Nephron (organoid): ENCODE data around the gene USP32.

Experiments used
- H3K27ac Mint-ChIP-seq, 3 experiments: 2 replicates each; pipeline ENCODE4 v1.8.0; 2020; ENCODE audit warnings: mixed read lengths in 3 of 3, mild to moderate bottlenecking in 2 of 3, moderate library complexity in 1 of 3
- H3K27me3 Mint-ChIP-seq: 2 replicates; pipeline ENCODE4 v1.8.0; 2021; ENCODE audit warnings: low read depth, mild to moderate bottlenecking, moderate library complexity, mixed read lengths
- H3K36me3 Mint-ChIP-seq: 2 replicates; pipeline ENCODE4 v1.8.0; 2020; ENCODE audit warnings: low read depth, mixed read lengths
- H3K4me1 Mint-ChIP-seq: 2 replicates; pipeline ENCODE4 v1.8.0; 2020; ENCODE audit warnings: mixed read lengths
- H3K4me3 Mint-ChIP-seq, 3 experiments: 2 replicates each; pipeline ENCODE4 v1.8.0; 2020; ENCODE audit warnings: mild to moderate bottlenecking in 3 of 3, mixed read lengths in 3 of 3, moderate library complexity in 2 of 3
- H3K9me3 Mint-ChIP-seq: 2 replicates; pipeline ENCODE4 v1.8.0; 2020; ENCODE audit warnings: mixed read lengths
- CTCF ChIP-seq, 3 experiments: fragments of 200-600 bp; sonication (generic); IDR thresholded peaks; one replicate each; pipeline ENCODE4 v1.5.0; 2021; ENCODE audit warnings: antibody characterized with exemption in 3 of 3; ENCODE audit not compliant: unreplicated experiment in 3 of 3

USP32 gene

GRCh38 chr17:60355663-60356594, 36.0 kb downstream of the USP32 start:
- H3K4me3 Mint-ChIP-seq = no peak overlapping the region
- H3K4me1 Mint-ChIP-seq = peaks cover 9% of the 10 kb centered on the region
- no peak overlapping the region for H3K27ac Mint-ChIP-seq
- H3K27me3 Mint-ChIP-seq = no peaks in the 10 kb centered on the region
- no peaks in the 10 kb centered on the region for H3K9me3 Mint-ChIP-seq
- H3K36me3 Mint-ChIP-seq = peaks cover 13% of the 10 kb centered on the region
- TF ChIP-seq CTCF (IDR thresholded peaks at IDR 0.05; ENCODE audit: unreplicated experiment in 3 of 3) = no peak

GRCh38 chr17:60354223-60354622, 37.7 kb downstream of the USP32 start:
- no peaks in the 10 kb centered on the region for H3K9me3 Mint-ChIP-seq

GRCh38 chr17:60353773-60354172, 38.2 kb downstream of the USP32 start:
- H3K36me3 Mint-ChIP-seq = peaks cover 9% of the 10 kb centered on the region
- H3K4me1 Mint-ChIP-seq = peaks cover 5% of the 10 kb centered on the region
- H3K27me3 Mint-ChIP-seq = no peaks in the 10 kb centered on the region
- no peak for TF ChIP-seq CTCF (IDR thresholded peaks at IDR 0.05; ENCODE audit: unreplicated experiment in 3 of 3)
- H3K27ac Mint-ChIP-seq = no peak overlapping the region
- H3K4me3 Mint-ChIP-seq = no peak overlapping the region
- H3K9me3 Mint-ChIP-seq = no peaks in the 10 kb centered on the region

More at GRCh38 chr17:60354223-60354622, 37.7 kb downstream of the USP32 start:
- Mint-ChIP-seq H3K4me3 (no peak overlapping the region), H3K27ac (no peak overlapping the region), H3K4me1 (peaks cover 9% of the 10 kb centered on the region), H3K27me3 (no peaks in the 10 kb centered on the region), H3K36me3 (peaks cover 13% of the 10 kb centered on the region)
- no peak for TF ChIP-seq CTCF (IDR thresholded peaks at IDR 0.05; ENCODE audit: unreplicated experiment in 3 of 3)

GRCh38 chr17:60352569-60352968, 39.4 kb downstream of the USP32 start:
- H3K36me3 Mint-ChIP-seq = peaks cover 13% of the 10 kb centered on the region

GRCh38 chr17:60352071-60352470, 39.9 kb downstream of the USP32 start:
- no peak overlapping the region for H3K27ac Mint-ChIP-seq
- H3K4me3 Mint-ChIP-seq = no peak overlapping the region
- peaks cover 3% of the 10 kb centered on the region for H3K27me3 Mint-ChIP-seq
- peaks cover 13% of the 10 kb centered on the region for H3K36me3 Mint-ChIP-seq
- no peaks in the 10 kb centered on the region for H3K9me3 Mint-ChIP-seq
- no peak for TF ChIP-seq CTCF (IDR thresholded peaks at IDR 0.05; ENCODE audit: unreplicated experiment in 3 of 3)
- peaks cover 5% of the 10 kb centered on the region for H3K4me1 Mint-ChIP-seq

More at GRCh38 chr17:60352569-60352968, 39.4 kb downstream of the USP32 start:
- Mint-ChIP-seq H3K27ac (no peak overlapping the region), H3K27me3 (peaks cover 3% of the 10 kb centered on the region), H3K4me3 (no peak overlapping the region), H3K4me1 (peaks cover 5% of the 10 kb centered on the region), H3K9me3 (no peaks in the 10 kb centered on the region)
- no peak for TF ChIP-seq CTCF (IDR thresholded peaks at IDR 0.05; ENCODE audit: unreplicated experiment in 3 of 3)
